Upper lobe of left lung (tissue), 6 donors: Measurements from ENCODE around the gene MNDA. TPM values are rescaled to one million over a fixed set of nuclear protein-coding genes. Genes with fewer than 3 reads are reported as not detected.

ENCODE experiments used
- ATAC-seq, 2 donors: fragments of 200-7000 bp; cut with Tn5 transposase; one replicate each; pipeline ENCODE4 v1.9.1; 2022; ENCODE audit warnings: mild to moderate bottlenecking in 2 of 2, moderate library complexity in 2 of 2; ENCODE audit not compliant: low FRiP score in 2 of 2
- DNase-seq, 2 donors: peaks; one replicate each; pipeline ENCODE4 v3.0.0-alpha.2; 2019 to 2020
- H3K27ac ChIP-seq, 4 donors: fragments of 200-600 bp; sonication (generic); one replicate each; pipeline ENCODE4 v1.5.1; 2016 to 2019
- H3K27me3 ChIP-seq, 4 donors: fragments of 200-600 bp; sonication (generic); one replicate each; pipeline ENCODE4 v1.5.1; 2017 to 2019
- H3K36me3 ChIP-seq, 4 donors: fragments of 200-600 bp; sonication (generic); one replicate each; pipeline ENCODE4 v1.5.1; 2016 to 2019
- H3K4me1 ChIP-seq, 4 donors: fragments of 200-600 bp; sonication (generic); one replicate each; pipeline ENCODE4 v1.5.1; 2018 to 2019
- H3K4me3 ChIP-seq, 4 donors: fragments of 200-600 bp; sonication (generic); one replicate each; pipeline ENCODE4 v1.5.1; 2017 to 2019; ENCODE audit warnings: mild to moderate bottlenecking in 2 of 4, moderate library complexity in 1 of 4
- H3K9me3 ChIP-seq, 4 donors: fragments of 200-600 bp; sonication (generic); one replicate each; pipeline ENCODE4 v1.5.1; 2018 to 2019
- EP300 ChIP-seq, 4 donors: sonication (generic); formaldehyde crosslinking; IDR thresholded peaks; one replicate each; pipeline ENCODE4 v1.5.1; 2017; ENCODE audit warnings: antibody characterized with exemption in 4 of 4, control low read depth in 2 of 4
- POLR2A ChIP-seq, 4 donors: fragments of 450-650 bp; IDR thresholded peaks; one replicate each; pipeline ENCODE4 v1.5.1; 2016 to 2017; ENCODE audit warnings: antibody characterized with exemption in 4 of 4, mild to moderate bottlenecking in 2 of 4
- POLR2AphosphoS5 ChIP-seq, 2 donors: sonication (generic); formaldehyde crosslinking; IDR thresholded peaks; one replicate each; pipeline ENCODE4 v1.5.1; 2017; ENCODE audit warnings: antibody characterized with exemption in 2 of 2
- WGBS, 2 donors: methylation state at CpG; one replicate each; pipeline ENCODE4 v1.1.5; 2017 to 2018; 5-methylcytosine and 5-hydroxymethylcytosine counted together
- total RNA-seq, 6 donors: library from RNA; depleted of rRNA in 4 of 6; stranded (reverse); fragments of >200 nt in 4 of 6; gene quantifications; one replicate each; pipeline versions ENCODE4 v1.1.0 to v1.2.1, GENCODE V29; 2016 to 2021
- TF ChIP-seq, protein P1 (sequence below), 6 experiments: fragments of 450-650 bp in 4 of 6; fragments of 200-600 bp in 2 of 6; sonication (generic) in 2 of 6; IDR thresholded peaks; one replicate each; pipeline ENCODE4 v1.5.1; 2016 to 2019; ENCODE audit warnings: antibody characterized with exemption in 6 of 6
- donor health status: DM: no; HTN: no; CAD: no; lungs with moderate emphysema.
- donor health status: DM: no; HTN: yes; CAD: no; lungs with severe emphysema.

The MNDA gene
- total RNA-seq, 6 donors from 2014 or later: 16.2 to 83.3 (median 28.7) TPM

DNA sequence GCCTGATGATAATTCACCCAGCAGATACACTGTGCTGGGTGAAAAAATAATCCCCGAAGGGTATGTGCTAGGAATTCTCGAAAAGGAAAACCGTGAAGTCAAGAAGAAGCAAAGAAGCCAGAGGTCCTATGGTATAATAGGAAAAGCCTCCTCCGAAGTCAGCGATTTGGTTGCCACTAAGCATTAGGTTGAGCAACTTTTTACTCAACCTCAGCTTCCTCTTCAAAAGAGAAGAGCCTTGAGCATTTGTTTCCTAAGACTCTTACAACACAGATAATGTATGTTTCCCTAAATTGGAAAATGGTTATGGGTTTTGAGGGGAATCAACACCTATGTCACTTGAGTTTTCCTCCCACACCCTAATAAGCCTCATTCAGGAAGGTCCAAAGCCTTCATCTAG lies 21.3 kb upstream of the MNDA start:
- ATAC-seq (peak in 1 of 2 donors; percentile 79), DNase-seq (no peak)
- H3K4me3 ChIP-seq: no peak overlapping the region
- no peaks in the 10 kb centered on the region for H3K9me3 ChIP-seq
- H3K36me3 ChIP-seq: no peaks in the 10 kb centered on the region
- no peaks in the 10 kb centered on the region for H3K27me3 ChIP-seq
- TF ChIP-seq POLR2A (IDR thresholded peaks at IDR 0.05) (no peak), EP300 (IDR thresholded peaks at IDR 0.05) (no peak), POLR2AphosphoS5 (IDR thresholded peaks at IDR 0.05) (no peak)
- TF ChIP-seq, protein P1, sequence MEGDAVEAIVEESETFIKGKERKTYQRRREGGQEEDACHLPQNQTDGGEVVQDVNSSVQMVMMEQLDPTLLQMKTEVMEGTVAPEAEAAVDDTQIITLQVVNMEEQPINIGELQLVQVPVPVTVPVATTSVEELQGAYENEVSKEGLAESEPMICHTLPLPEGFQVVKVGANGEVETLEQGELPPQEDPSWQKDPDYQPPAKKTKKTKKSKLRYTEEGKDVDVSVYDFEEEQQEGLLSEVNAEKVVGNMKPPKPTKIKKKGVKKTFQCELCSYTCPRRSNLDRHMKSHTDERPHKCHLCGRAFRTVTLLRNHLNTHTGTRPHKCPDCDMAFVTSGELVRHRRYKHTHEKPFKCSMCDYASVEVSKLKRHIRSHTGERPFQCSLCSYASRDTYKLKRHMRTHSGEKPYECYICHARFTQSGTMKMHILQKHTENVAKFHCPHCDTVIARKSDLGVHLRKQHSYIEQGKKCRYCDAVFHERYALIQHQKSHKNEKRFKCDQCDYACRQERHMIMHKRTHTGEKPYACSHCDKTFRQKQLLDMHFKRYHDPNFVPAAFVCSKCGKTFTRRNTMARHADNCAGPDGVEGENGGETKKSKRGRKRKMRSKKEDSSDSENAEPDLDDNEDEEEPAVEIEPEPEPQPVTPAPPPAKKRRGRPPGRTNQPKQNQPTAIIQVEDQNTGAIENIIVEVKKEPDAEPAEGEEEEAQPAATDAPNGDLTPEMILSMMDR (IDR thresholded peaks at IDR 0.05): no peak
- peak overlapping the region in 3 of 4 donors; percentile 34 to 79 (median 61) for H3K27ac ChIP-seq
- 63 to 77% methylated on average over 5 of the region's 5 CpGs for WGBS, 2 donors
- peaks cover 0 to 5% (median 2%) of the 10 kb centered on the region in 4 donors for H3K4me1 ChIP-seq

DNA sequence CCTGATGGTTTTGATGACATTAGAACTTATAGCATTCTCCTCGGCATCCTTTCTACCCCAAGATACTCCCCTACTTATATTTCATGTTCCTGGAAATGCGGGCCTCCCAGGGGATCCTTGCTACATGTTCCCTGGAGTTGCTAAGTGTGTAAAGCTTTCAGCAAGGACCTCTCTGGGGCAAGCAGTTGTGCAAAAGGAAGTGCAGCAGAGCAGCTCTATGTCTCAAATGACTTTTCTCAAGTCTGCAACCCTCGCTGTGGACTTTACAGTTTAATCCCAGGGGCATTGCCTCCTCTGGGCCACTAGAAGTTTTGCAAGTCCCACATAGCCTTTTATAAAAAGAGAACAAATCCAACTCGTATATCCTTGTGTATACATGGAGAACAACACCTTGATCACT lies 20.8 kb upstream of the MNDA start:
- H3K36me3 ChIP-seq: no peaks in the 10 kb centered on the region
- H3K4me1 ChIP-seq: peaks cover 0 to 5% (median 2%) of the 10 kb centered on the region in 4 donors
- whole genome bisulfite sequencing, 2 donors: 63 to 71% methylated on average over 4 of the region's 4 CpGs
- H3K27ac ChIP-seq: peak overlapping the region in 3 of 4 donors; percentile 34 to 79 (median 38)
- no peaks in the 10 kb centered on the region for H3K27me3 ChIP-seq
- no peak for DNase-seq
- ATAC-seq: peak in 1 of 2 donors; percentile 54
- no peaks in the 10 kb centered on the region for H3K9me3 ChIP-seq
- no peak for TF ChIP-seq EP300 (IDR thresholded peaks at IDR 0.05)
- TF ChIP-seq, protein P1 (IDR thresholded peaks at IDR 0.05): no peak
- TF ChIP-seq POLR2A (IDR thresholded peaks at IDR 0.05): no peak
- no peak for TF ChIP-seq POLR2AphosphoS5 (IDR thresholded peaks at IDR 0.05)
- H3K4me3 ChIP-seq: no peak overlapping the region

DNA sequence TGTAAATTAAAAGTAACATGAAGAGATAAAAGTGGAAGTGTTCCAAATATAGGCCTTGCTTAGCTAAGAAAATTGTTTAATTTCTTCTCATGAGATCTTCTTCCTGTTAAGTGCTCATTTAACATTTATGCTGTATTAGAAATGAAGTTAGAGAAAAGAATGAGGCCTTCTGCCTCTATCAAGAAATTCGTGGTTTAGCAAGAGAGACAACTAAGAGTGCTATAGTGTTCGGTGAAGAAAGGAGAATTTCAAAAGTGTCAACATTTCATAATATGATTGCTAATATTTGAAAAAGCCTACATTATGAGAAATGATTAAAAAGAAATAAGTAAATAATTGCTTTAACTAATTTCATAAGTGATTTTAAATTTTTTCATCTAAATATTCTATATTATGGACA lies 18.8 kb upstream of the MNDA start:
- ATAC-seq: no peak
- H3K4me1 ChIP-seq: peaks cover 0 to 5% (median 2%) of the 10 kb centered on the region in 4 donors
- WGBS, 2 donors: 42 to 46% methylated on average over 2 of the region's 2 CpGs
- H3K27ac ChIP-seq: peak overlapping the region in 1 of 4 donors; percentile 49
- H3K4me3 ChIP-seq: no peak overlapping the region
- H3K9me3 ChIP-seq: no peaks in the 10 kb centered on the region
- no peak for TF ChIP-seq POLR2A (IDR thresholded peaks at IDR 0.05)
- TF ChIP-seq, protein P1 (IDR thresholded peaks at IDR 0.05): no peak
- TF ChIP-seq EP300 (IDR thresholded peaks at IDR 0.05): no peak
- TF ChIP-seq POLR2AphosphoS5 (IDR thresholded peaks at IDR 0.05): no peak
- H3K27me3 ChIP-seq: no peaks in the 10 kb centered on the region
- no peak for DNase-seq
- H3K36me3 ChIP-seq: no peaks in the 10 kb centered on the region

DNA sequence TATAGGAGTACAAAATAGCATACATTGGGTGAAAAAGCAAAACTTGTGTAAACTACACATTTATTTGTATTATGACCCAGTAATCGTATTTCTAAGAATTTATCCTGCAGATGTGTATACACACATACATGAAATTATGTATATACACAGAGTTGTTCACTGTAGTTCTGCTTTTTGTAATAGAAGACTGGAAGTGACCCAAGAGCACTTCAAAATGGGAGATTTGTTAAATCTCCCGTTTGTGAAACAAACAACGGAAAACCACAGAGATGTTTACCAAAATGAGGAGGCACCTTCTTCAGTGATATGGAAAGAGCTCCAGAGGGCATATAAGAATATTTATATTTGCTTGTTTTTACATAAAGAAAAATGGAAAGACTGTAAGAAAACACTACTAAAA lies 18.0 kb upstream of the MNDA start:
- ATAC-seq (peak in 1 of 2 donors; percentile 46), DNase-seq (no peak)
- no peaks in the 10 kb centered on the region for H3K9me3 ChIP-seq
- no peak overlapping the region for H3K4me3 ChIP-seq
- peaks cover 0 to 5% (median 2%) of the 10 kb centered on the region in 4 donors for H3K4me1 ChIP-seq
- 36 to 52% methylated on average over 3 of the region's 3 CpGs for WGBS, 2 donors
- H3K36me3 ChIP-seq: no peaks in the 10 kb centered on the region
- peak overlapping the region in 1 of 4 donors; percentile 49 for H3K27ac ChIP-seq
- no peaks in the 10 kb centered on the region for H3K27me3 ChIP-seq
- TF ChIP-seq, protein P1 (IDR thresholded peaks at IDR 0.05): no peak
- no peak for TF ChIP-seq POLR2A (IDR thresholded peaks at IDR 0.05)

DNA sequence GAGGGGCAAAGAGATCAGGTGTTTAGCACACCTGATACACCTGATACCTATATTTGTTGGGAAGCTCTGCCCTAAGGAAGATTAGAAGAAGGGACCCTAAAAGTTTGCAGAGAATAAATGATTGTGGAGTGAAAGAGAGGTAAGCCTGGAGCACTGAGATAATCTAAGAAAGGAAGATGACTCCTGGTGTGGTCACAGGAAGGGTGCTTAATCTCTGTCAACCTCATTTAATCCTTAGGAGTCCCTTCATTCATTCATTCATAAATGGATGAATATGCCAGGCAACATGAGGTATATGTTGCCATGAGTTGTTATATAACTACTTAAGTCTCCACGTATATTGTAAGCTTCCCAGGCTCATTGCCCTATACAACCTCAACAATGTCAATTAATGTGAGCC lies 16.2 kb upstream of the MNDA start:
- no peak for DNase-seq
- WGBS, 2 donors: 0 to 38% methylated on average over 1 of the region's 1 CpG
- Histone ChIP-seq H3K27me3 (no peaks in the 10 kb centered on the region), H3K27ac (no peak overlapping the region), H3K36me3 (no peaks in the 10 kb centered on the region), H3K4me3 (no peak overlapping the region), H3K4me1 (peaks cover 0 to 5% (median 4%) of the 10 kb centered on the region in 4 donors), H3K9me3 (no peaks in the 10 kb centered on the region)
- TF ChIP-seq POLR2A (IDR thresholded peaks at IDR 0.05) (no peak), EP300 (IDR thresholded peaks at IDR 0.05) (no peak), POLR2AphosphoS5 (IDR thresholded peaks at IDR 0.05) (no peak)
- TF ChIP-seq, protein P1 (IDR thresholded peaks at IDR 0.05): no peak
- ATAC-seq: no peak
